PC-3 (cell line): ENCODE data around the gene TMEM168. TPM values are rescaled to one million over a fixed set of nuclear protein-coding genes. Genes with fewer than 3 reads are reported as not detected.

ENCODE experiments used
- ATAC-seq: fragments of 200-7000 bp; cut with Tn5 transposase; 2 replicates; pipeline ENCODE4 v1.9.1; 2020; ENCODE audit warnings: mild to moderate bottlenecking, moderate library complexity
- BruUV-seq: library from RNA; stranded (reverse); fragments of 400-500 nt; replicated peaks from 2 replicates; lab custom pipeline; 2021; lab: Mats Ljungman, UMichigan
- CTCF ChIA-PET: fragments of 300-600 bp; sonication (Branson Sonifier 250); formaldehyde crosslinking; loops from one replicate; lab custom pipeline; 2022; ENCODE audit warnings: antibody characterized with exemption; lab: Charles Lee
- POLR2A ChIA-PET: fragments of 300-600 bp; sonication (Branson Sonifier 250); formaldehyde crosslinking; loops from one replicate; lab custom pipeline; 2022; ENCODE audit warnings: antibody characterized with exemption; ENCODE audit not compliant: unreplicated experiment; lab: Charles Lee
- DNase-seq: peaks from one replicate; pipeline ENCODE4 v3.0.0-alpha.2; 2015
- H2AFZ ChIP-seq: fragments of 300-600 bp; sonication (generic); 2 replicates; pipeline ENCODE4 v1.6.0; 2016; ENCODE audit warnings: antibody characterized with exemption, low read length
- H3F3A ChIP-seq: fragments of 300-600 bp; sonication (generic); one replicate; pipeline ENCODE4 v1.6.0; 2017; ENCODE audit warnings: antibody characterized with exemption, low read length, control low read depth, mild to moderate bottlenecking; ENCODE audit not compliant: unreplicated experiment
- H3K27ac ChIP-seq: fragments of 300-600 bp; sonication (generic); 2 replicates; pipeline ENCODE4 v1.5.1; 2016; ENCODE audit warnings: mild to moderate bottlenecking, low read length
- H3K27me3 ChIP-seq: fragments of 300-600 bp; sonication (generic); 2 replicates; pipeline ENCODE4 v1.6.1; 2016; ENCODE audit warnings: low read length, mixed read lengths
- H3K36me3 ChIP-seq: fragments of 300-600 bp; sonication (generic); 2 replicates; pipeline ENCODE4 v1.6.1; 2016; ENCODE audit warnings: low read depth, mixed run types, low read length, mixed read lengths
- H3K4me1 ChIP-seq: fragments of 300-600 bp; sonication (generic); 2 replicates; pipeline ENCODE4 v1.5.1; 2016; ENCODE audit warnings: low read length; ENCODE audit not compliant: insufficient read depth
- H3K4me2 ChIP-seq: fragments of 300-600 bp; sonication (generic); 2 replicates; pipeline ENCODE4 v1.6.0; 2016; ENCODE audit warnings: low read length
- H3K4me3 ChIP-seq: fragments of 300-600 bp; sonication (generic); 2 replicates; pipeline ENCODE4 v1.5.1; 2016; ENCODE audit warnings: mild to moderate bottlenecking, low read length, mixed read lengths
- H3K79me2 ChIP-seq: fragments of 300-600 bp; sonication (generic); 2 replicates; pipeline ENCODE4 v1.6.1; 2017; ENCODE audit warnings: low read length, mixed read lengths
- H3K9ac ChIP-seq: fragments of 300-600 bp; sonication (generic); 2 replicates; pipeline ENCODE4 v1.6.0; 2016; ENCODE audit warnings: mild to moderate bottlenecking, low read length
- H3K9me2 ChIP-seq: fragments of 300-600 bp; sonication (generic); replicated peaks from 2 replicates; pipeline ENCODE4 v1.6.1; 2016; ENCODE audit warnings: mixed run types, low read length, mixed read lengths
- H3K9me3 ChIP-seq: fragments of 300-600 bp; sonication (generic); 2 replicates; pipeline ENCODE4 v1.6.1; 2016; ENCODE audit warnings: low read length, mixed read lengths
- H4K20me1 ChIP-seq: fragments of 300-600 bp; sonication (generic); 2 replicates; pipeline ENCODE4 v1.6.1; 2016; ENCODE audit warnings: low read length, mixed read lengths
- EZH2 ChIP-seq: fragments of 300-600 bp; sonication (generic); IDR thresholded peaks from one replicate; pipeline ENCODE4 v1.6.1; 2017; ENCODE audit warnings: antibody characterized with exemption, mild to moderate bottlenecking, low read length; ENCODE audit not compliant: unreplicated experiment
- EZH2phosphoT487 ChIP-seq: fragments of 300-600 bp; sonication (generic); IDR thresholded peaks from 2 replicates; pipeline ENCODE4 v1.6.1; 2018; ENCODE audit warnings: mild to moderate bottlenecking, antibody characterized with exemption, low read length, borderline replicate concordance
- intact Hi-C: fragments of 100-400 bp; cut with micrococcal nuclease; formaldehyde crosslinking; loops from 2 replicates; pipeline ENCODE4 v1.9.0; 2023
- total RNA-seq: library from RNA; depleted of rRNA; stranded (reverse); fragments of >200 nt; gene quantifications from 2 replicates; pipeline ENCODE4 v1.2.3, GENCODE V29; 2014
- TF ChIP-seq, protein P1 (sequence below): fragments of 300-600 bp; sonication (generic); conservative IDR thresholded peaks from 2 replicates; pipeline ENCODE4 v1.5.1; 2017; ENCODE audit warnings: antibody characterized with exemption, low read depth, mild to moderate bottlenecking, low read length

The TMEM168 gene
- total RNA-seq, 1 experiment from 2014 or later: 19.8 TPM

DNA sequence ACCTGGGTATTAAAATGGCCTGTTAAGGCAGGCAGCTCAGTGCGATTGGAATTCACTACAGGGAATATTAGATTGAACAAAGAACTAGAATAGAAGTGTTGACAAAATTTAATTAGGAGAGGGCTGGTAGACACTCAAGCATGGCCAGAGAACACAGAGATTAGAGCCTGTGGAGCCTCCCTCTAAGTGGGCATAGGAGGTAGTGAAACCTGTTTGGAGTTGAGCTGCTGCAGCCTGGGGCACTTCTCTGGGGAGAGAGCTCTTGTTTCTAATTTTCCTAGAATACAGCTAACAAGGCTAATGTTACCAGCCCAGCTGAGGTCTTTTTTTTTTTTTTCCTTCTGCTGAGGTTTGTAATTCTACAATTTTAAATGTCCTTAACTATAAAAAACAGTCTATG lies 46.4 kb downstream of the TMEM168 start:
- Histone ChIP-seq H3K4me3 (no peak overlapping the region), H4K20me1 (no peaks in the 10 kb centered on the region; the same call in 1 of the 2 replicates), H3K27me3 (no peaks in the 10 kb centered on the region), H3K9me3 (no peaks in the 10 kb centered on the region), H2AFZ (no peak overlapping the region), H3K4me2 (no peak overlapping the region), H3K36me3 (no peaks in the 10 kb centered on the region), H3K9ac (no peak overlapping the region), H3K9me2 (no peaks in the 10 kb centered on the region), H3K4me1 (no peaks in the 10 kb centered on the region), H3F3A (no peaks in the 10 kb centered on the region), H3K79me2 (no peaks in the 10 kb centered on the region), H3K27ac (no peak overlapping the region)
- CTCF ChIA-PET: interaction anchor here (0.7 kb wide), 1 partner anchor 48 kb away, joined by 3 read pairs; no protein-coding TSS in a partner anchor
- POLR2A ChIA-PET: no interaction called here
- ATAC-seq: no peak
- intact Hi-C loops: no loop called here
- BruUV-seq: no TSS peak
- DNase-seq: peak; percentile 8
- TF ChIP-seq, protein P1, sequence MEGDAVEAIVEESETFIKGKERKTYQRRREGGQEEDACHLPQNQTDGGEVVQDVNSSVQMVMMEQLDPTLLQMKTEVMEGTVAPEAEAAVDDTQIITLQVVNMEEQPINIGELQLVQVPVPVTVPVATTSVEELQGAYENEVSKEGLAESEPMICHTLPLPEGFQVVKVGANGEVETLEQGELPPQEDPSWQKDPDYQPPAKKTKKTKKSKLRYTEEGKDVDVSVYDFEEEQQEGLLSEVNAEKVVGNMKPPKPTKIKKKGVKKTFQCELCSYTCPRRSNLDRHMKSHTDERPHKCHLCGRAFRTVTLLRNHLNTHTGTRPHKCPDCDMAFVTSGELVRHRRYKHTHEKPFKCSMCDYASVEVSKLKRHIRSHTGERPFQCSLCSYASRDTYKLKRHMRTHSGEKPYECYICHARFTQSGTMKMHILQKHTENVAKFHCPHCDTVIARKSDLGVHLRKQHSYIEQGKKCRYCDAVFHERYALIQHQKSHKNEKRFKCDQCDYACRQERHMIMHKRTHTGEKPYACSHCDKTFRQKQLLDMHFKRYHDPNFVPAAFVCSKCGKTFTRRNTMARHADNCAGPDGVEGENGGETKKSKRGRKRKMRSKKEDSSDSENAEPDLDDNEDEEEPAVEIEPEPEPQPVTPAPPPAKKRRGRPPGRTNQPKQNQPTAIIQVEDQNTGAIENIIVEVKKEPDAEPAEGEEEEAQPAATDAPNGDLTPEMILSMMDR: no peak
- TF ChIP-seq EZH2: no peak
- no peak for TF ChIP-seq EZH2phosphoT487

GRCh38 chr7:112740667-112741066 lies 49.5 kb downstream of the TMEM168 start:
- BruUV-seq: no TSS peak
- Histone ChIP-seq H3K9ac (no peak overlapping the region), H2AFZ (no peak overlapping the region), H3K79me2 (no peaks in the 10 kb centered on the region), H3K9me2 (no peaks in the 10 kb centered on the region), H3K27ac (no peak overlapping the region), H3K4me1 (no peaks in the 10 kb centered on the region), H3K36me3 (no peaks in the 10 kb centered on the region), H3K27me3 (no peaks in the 10 kb centered on the region), H3F3A (no peaks in the 10 kb centered on the region), H3K4me3 (no peak overlapping the region), H4K20me1 (no peaks in the 10 kb centered on the region; the same call in 1 of the 2 replicates), H3K4me2 (no peak overlapping the region), H3K9me3 (no peaks in the 10 kb centered on the region)
- TF ChIP-seq EZH2phosphoT487 (no peak), EZH2 (no peak)
- TF ChIP-seq, protein P1: no peak
- ChIA-PET CTCF (no interaction called here), POLR2A (no interaction called here)
- intact Hi-C loops: no loop called here
- DNase-seq (no peak), ATAC-seq (no peak)

DNA sequence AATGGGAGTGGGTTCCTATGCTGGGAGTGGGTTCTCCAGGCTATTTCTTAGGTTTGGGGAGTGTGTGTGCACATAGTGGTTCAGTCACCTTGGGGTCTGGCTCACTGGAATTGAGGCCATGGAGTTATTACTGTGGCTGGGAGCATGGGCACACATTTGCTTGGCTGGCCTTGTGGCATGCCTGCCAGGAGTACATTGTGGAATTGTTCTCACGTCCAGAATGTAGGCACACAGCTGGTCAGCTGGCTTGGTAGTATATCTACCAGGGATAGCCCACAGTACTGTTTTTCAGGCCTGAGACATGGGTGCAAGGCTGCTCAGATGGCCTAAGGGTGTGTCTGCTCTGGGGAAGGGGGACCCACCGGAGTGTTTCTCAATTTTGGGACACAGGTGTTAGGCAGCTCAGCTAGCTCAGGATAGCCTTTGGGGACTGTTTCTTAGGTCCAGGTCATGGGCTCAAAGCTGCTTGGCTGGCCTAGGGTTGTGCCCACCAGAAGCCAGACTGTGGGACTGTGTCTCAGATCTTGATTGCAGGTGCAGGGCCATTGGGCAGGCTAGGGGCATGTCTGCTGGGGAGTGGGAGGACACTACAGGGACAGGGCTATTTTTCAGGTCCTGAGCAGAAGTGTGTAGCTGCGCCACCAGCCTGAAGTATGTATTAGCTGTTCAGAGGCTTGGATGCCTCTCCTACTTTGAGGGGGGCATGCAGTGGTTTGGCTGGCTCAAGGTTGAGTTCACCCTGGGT lies 50.6 kb downstream of the TMEM168 start:
- DNase-seq (no peak), ATAC-seq (no peak)
- H3K9ac ChIP-seq: no peak overlapping the region
- no peak overlapping the region for H3K4me3 ChIP-seq
- CTCF ChIA-PET: interaction anchor here (0.7 kb wide), 1 partner anchor 133 kb away, joined by 4 read pairs; no protein-coding TSS in a partner anchor
- H3K27ac ChIP-seq: no peak overlapping the region
- no TSS peak for BruUV-seq
- TF ChIP-seq EZH2 (no peak), EZH2phosphoT487 (no peak)
- TF ChIP-seq, protein P1: no peak
- H2AFZ ChIP-seq: no peak overlapping the region
- H3K9me2 ChIP-seq: no peaks in the 10 kb centered on the region
- H3K4me2 ChIP-seq: no peak overlapping the region
- no peaks in the 10 kb centered on the region for H3K4me1 ChIP-seq
- intact Hi-C loops: no loop called here
- no peaks in the 10 kb centered on the region for H3K79me2 ChIP-seq
- POLR2A ChIA-PET: no interaction called here
- no peaks in the 10 kb centered on the region for H3K27me3 ChIP-seq
- H4K20me1 ChIP-seq: no peaks in the 10 kb centered on the region; the same call in 1 of the 2 replicates
- no peaks in the 10 kb centered on the region for H3F3A ChIP-seq
- H3K36me3 ChIP-seq: no peaks in the 10 kb centered on the region
- H3K9me3 ChIP-seq: no peaks in the 10 kb centered on the region
